NCI-H187 (cell line): Measurements from ENCODE around the gene CD8B.

Experiments used
- DNase-seq, 2 experiments: peaks; one replicate each; lab custom pipeline; 2025; lab: John Stamatoyannopoulos, UW

The CD8B gene

DNA sequence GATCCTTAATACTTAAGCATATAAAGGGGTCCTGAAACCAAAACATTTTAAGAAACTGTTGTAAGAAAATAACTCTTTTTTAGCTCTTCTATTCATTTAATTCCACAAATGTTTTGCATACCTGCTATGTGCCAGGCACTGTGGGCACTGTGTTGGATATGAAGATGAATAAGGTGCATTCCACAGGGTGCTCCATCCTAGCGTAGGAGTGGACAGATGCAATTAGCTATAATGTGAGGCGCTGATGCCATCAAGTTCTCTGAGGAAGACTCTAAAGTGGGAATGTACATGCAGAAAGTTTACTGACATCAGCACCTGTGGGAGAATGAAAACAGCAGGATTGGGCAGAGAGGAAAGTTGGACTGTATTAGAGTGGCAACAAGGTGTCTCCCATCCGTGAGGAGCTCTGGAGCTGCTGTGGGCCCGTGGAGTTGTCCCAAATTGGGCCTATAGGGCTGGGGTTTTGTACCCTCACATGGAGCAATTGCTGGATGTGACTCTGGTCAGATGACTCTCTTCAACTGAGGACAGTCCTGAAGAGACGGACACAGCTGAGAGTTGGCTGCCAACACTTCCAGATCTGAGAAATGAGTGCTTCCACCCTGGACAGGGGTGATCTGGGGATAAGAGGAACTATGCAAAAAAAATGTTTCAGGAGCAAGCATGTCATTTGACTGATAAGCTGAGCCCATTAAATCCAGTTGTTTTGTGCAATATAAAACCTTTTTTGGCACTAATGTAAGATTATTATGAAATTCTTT is 93.3 kb downstream of the CD8B start:
- DNase-seq, result no peak
